HepG2 (cell line): Measurements from ENCODE around the gene GJD3. TPM values are rescaled to one million over a fixed set of nuclear protein-coding genes. Genes with fewer than 3 reads are reported as not detected.

Experiments used
- ATAC-seq: fragments of 200-7000 bp; cut with Tn5 transposase; 3 replicates; pipeline ENCODE4 v1.9.1; 2020; ENCODE audit warnings: mild to moderate bottlenecking, moderate library complexity
- BruUV-seq: library from RNA; stranded (reverse); fragments of 400-500 nt; replicated peaks from 2 replicates; lab custom pipeline; 2021; lab: Mats Ljungman, UMichigan
- CTCF ChIA-PET: fragments of 300-600 bp; formaldehyde crosslinking; extraction: SDS; loops from one replicate; lab custom pipeline; 2021; ENCODE audit warnings: low total read pairs, inconsistent platforms, low intra/inter-chr PET ratio; lab: Yijun Ruan, JAX
- POLR2A ChIA-PET: fragments of 350-600 bp; sonication (Branson Sonifier 250); formaldehyde crosslinking; loops from one replicate; lab custom pipeline; 2020; ENCODE audit warnings: antibody characterized with exemption, inconsistent platforms; lab: Yijun Ruan, JAX
- DNase-seq: peaks from one replicate; pipeline ENCODE4 v3.0.0-alpha.2; 2015; ENCODE audit warnings: low spot score
- FAIRE-seq: peaks from 3 replicates; lab custom pipeline; 2011; peaks lifted over from hg19 to GRCh38; lab: Jason Lieb, UNC
- H2AFZ ChIP-seq: one replicate; pipeline ENCODE4 v1.6.1; 2011; ENCODE audit warnings: low read length, inconsistent platforms
- H3K27ac ChIP-seq: fragments of 300-600 bp; 3 replicates; pipeline ENCODE4 v1.8.0; 2011; ENCODE audit warnings: mixed run types, mild to moderate bottlenecking, mixed read lengths, low read length, inconsistent platforms; ENCODE audit not compliant: insufficient read depth; ENCODE audit errors: extremely low read length
- H3K27me3 ChIP-seq, 2 experiments: fragments of 200-600 bp in 1 of 2; 2 replicates in 1 of 2; 3 replicates in 1 of 2; pipeline versions ENCODE4 v1.6.0 to v1.8.0; 2011; ENCODE audit warnings: low read length in 2 of 2, mild to moderate bottlenecking in 2 of 2, moderate library complexity in 2 of 2, inconsistent platforms in 1 of 2; ENCODE audit not compliant: insufficient read depth in 2 of 2, control insufficient read depth in 1 of 2
- H3K36me3 ChIP-seq, 2 experiments: fragments of 200-600 bp in 1 of 2; replicated peaks in 1 of 2; 2 replicates in 1 of 2; 3 replicates in 1 of 2; pipeline versions ENCODE4 v1.5.1 to v1.8.0; 2011; ENCODE audit warnings: low read length in 2 of 2, inconsistent platforms in 1 of 2; ENCODE audit not compliant: insufficient read depth in 2 of 2, control insufficient read depth in 1 of 2
- H3K4me1 ChIP-seq: 2 replicates; pipeline ENCODE4 v1.5.1; 2012; ENCODE audit warnings: low read length, inconsistent platforms; ENCODE audit not compliant: insufficient read depth
- H3K4me2 ChIP-seq: 2 replicates; pipeline ENCODE4 v1.6.0; 2011; ENCODE audit warnings: low read depth, low read length, inconsistent platforms
- H3K4me3 ChIP-seq, 3 experiments: fragments of 200-600 bp in 1 of 3; sonication (generic), shearing (Covaris generic) in 1 of 3; replicated peaks in 1 of 3; 2 replicates each; pipeline ENCODE4 v1.5.1; 2011 to 2016; ENCODE audit warnings: low read length in 3 of 3, inconsistent platforms in 2 of 3, low read depth in 2 of 3, mild to moderate bottlenecking in 2 of 3, control low read depth in 1 of 3, mixed read lengths in 1 of 3; ENCODE audit not compliant: insufficient read depth in 1 of 3
- H3K79me2 ChIP-seq: one replicate; pipeline ENCODE4 v1.6.1; 2011; ENCODE audit warnings: low read length, inconsistent platforms; ENCODE audit not compliant: insufficient read depth
- H3K9ac ChIP-seq: 2 replicates; pipeline ENCODE4 v1.6.0; 2011; ENCODE audit warnings: mild to moderate bottlenecking, low read depth, low read length, inconsistent platforms; ENCODE audit not compliant: insufficient read depth
- H3K9me3 ChIP-seq: 2 replicates; pipeline ENCODE4 v1.5.1; 2012; ENCODE audit warnings: mild to moderate bottlenecking, low read length
- H4K20me1 ChIP-seq: 2 replicates; pipeline ENCODE4 v1.6.0; 2011; ENCODE audit warnings: inconsistent platforms, mild to moderate bottlenecking, low read length, moderate library complexity; ENCODE audit not compliant: insufficient read depth
- ARHGAP35 ChIP-seq: sonication (generic); formaldehyde crosslinking; IDR thresholded peaks from 2 replicates; pipeline ENCODE4 v1.9.0; 2022; ENCODE audit warnings: mild to moderate bottlenecking, inconsistent platforms, moderate library complexity, missing genetic modification reagents, borderline replicate concordance
- GABPA ChIP-seq, 2 experiments: IDR thresholded peaks; 2 replicates each; pipeline ENCODE4 v1.6.1; 2011 to 2016; ENCODE audit warnings: low read depth in 2 of 2, low read length in 1 of 2, missing biosample characterization in 1 of 2, missing genetic modification characterization in 1 of 2
- RARA ChIP-seq: IDR thresholded peaks from 2 replicates; pipeline ENCODE4 v1.6.1; 2016; ENCODE audit warnings: missing genetic modification reagents, missing compliant biosample characterization
- ZNF101 ChIP-seq: sonication (generic); formaldehyde crosslinking; IDR thresholded peaks from 2 replicates; pipeline ENCODE4 v1.4.0; 2020; ENCODE audit warnings: mild to moderate bottlenecking, low read depth, missing genetic modification reagents, borderline replicate concordance
- ZNF317 ChIP-seq: sonication (generic); formaldehyde crosslinking; IDR thresholded peaks from 2 replicates; pipeline ENCODE4 v1.5.0; 2020; ENCODE audit warnings: mild to moderate bottlenecking, missing genetic modification reagents
- ZNF451 ChIP-seq: sonication (generic); formaldehyde crosslinking; IDR thresholded peaks from 2 replicates; pipeline ENCODE4 v1.5.0; 2020; ENCODE audit warnings: mild to moderate bottlenecking, missing genetic modification reagents
- ZNF891 ChIP-seq: sonication (generic); formaldehyde crosslinking; IDR thresholded peaks from 2 replicates; pipeline ENCODE4 v1.5.0; 2020; ENCODE audit warnings: mild to moderate bottlenecking, missing genetic modification reagents
- WGBS: methylation state at CpG from one replicate; pipeline ENCODE4 v1.1.6; 2017; ENCODE audit warnings: low lambda C conversion rate; 5-methylcytosine and 5-hydroxymethylcytosine counted together
- in situ Hi-C: cut with HindIII; loops from 2 replicates; pipeline ENCODE4 v1.10.0; 2017; ENCODE audit warnings: low pct_unique_long_range_greater_than_20kb; ENCODE audit not compliant: extremely low pct_ligation_motif_present
- intact Hi-C: fragments of 100-400 bp; cut with micrococcal nuclease; formaldehyde crosslinking; loops from one replicate; pipeline ENCODE4 v1.10.0; 2022; ENCODE audit not compliant: unreplicated experiment
- polyA plus RNA-seq, 8 experiments: library from polyadenylated mRNA; depleted of rRNA in 3 of 8; stranded (reverse) in 7 of 8; unstranded in 1 of 8; fragments of >200 nt; fragmentation: Illumina TruSeq in 4 of 8; extraction: Trizol in 4 of 8; gene quantifications; 2 replicates each; pipeline versions ENCODE4 v1.2.1 to v1.2.3, GENCODE V29; 2011 to 2016; ENCODE audit warnings: low read depth in 4 of 8, missing spikeins in 1 of 8, mixed read lengths in 1 of 8; ENCODE audit not compliant: insufficient read depth in 1 of 8
- total RNA-seq, 5 experiments: library from RNA; depleted of rRNA; stranded (reverse); fragments of >200 nt; fragmentation: Illumina TruSeq; extraction: Trizol; gene quantifications; 2 replicates each; pipeline ENCODE4 v1.2.3, GENCODE V29; 2016; ENCODE audit warnings: low read depth in 1 of 5
- TF ChIP-seq, protein P1 (sequence below): sonication (generic); formaldehyde crosslinking; IDR thresholded peaks from 2 replicates; pipeline ENCODE4 v1.4.0; 2020; ENCODE audit warnings: missing genetic modification reagents
- TF ChIP-seq, protein P2 (sequence below): sonication (generic); formaldehyde crosslinking; IDR thresholded peaks from 2 replicates; pipeline ENCODE4 v1.4.0; 2020; ENCODE audit warnings: missing genetic modification reagents
- TF ChIP-seq, protein P3 (sequence below), 2 experiments: sonication (generic) in 1 of 2; formaldehyde crosslinking in 1 of 2; IDR thresholded peaks; 2 replicates each; pipeline versions ENCODE4 v1.4.0 to v1.6.1; 2016 to 2020; ENCODE audit warnings: borderline replicate concordance in 1 of 2, low read depth in 1 of 2, mild to moderate bottlenecking in 1 of 2, missing genetic modification reagents in 1 of 2

Gene GJD3
- total and polyA plus RNA-seq, 2 of the 13 experiments (the other 11 are each of a cell fraction or from before 2014, with no cell fraction given): not detected

- TF ChIP-seq, protein P1, sequence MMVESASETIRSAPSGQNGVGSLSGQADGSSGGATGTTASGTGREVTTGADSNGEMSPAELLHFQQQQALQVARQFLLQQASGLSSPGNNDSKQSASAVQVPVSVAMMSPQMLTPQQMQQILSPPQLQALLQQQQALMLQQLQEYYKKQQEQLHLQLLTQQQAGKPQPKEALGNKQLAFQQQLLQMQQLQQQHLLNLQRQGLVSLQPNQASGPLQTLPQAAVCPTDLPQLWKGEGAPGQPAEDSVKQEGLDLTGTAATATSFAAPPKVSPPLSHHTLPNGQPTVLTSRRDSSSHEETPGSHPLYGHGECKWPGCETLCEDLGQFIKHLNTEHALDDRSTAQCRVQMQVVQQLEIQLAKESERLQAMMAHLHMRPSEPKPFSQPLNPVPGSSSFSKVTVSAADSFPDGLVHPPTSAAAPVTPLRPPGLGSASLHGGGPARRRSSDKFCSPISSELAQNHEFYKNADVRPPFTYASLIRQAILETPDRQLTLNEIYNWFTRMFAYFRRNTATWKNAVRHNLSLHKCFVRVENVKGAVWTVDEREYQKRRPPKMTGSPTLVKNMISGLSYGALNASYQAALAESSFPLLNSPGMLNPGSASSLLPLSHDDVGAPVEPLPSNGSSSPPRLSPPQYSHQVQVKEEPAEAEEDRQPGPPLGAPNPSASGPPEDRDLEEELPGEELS: peak; percentile 1; the same call in 1 of the 2 replicates
- TF ChIP-seq ZNF451 (CRISPR knock-in tag) (no peak), ARHGAP35 (no peak)
- TF ChIP-seq, all 625 proteins: peak for 28
These were observed 18.4 kb downstream of the GJD3 start (continued) for GRCh38 chr17:40345994-40346764.

- intact Hi-C loops: loop anchor here (2.0 kb wide), 1 partner anchor 29 kb away; no protein-coding TSS in a partner anchor
- peak; percentile 99 for FAIRE-seq
- TF ChIP-seq RARA: peak; percentile 65
- TF ChIP-seq ZNF891 (CRISPR knock-in tag): peak; percentile 82
- TF ChIP-seq, protein P2, sequence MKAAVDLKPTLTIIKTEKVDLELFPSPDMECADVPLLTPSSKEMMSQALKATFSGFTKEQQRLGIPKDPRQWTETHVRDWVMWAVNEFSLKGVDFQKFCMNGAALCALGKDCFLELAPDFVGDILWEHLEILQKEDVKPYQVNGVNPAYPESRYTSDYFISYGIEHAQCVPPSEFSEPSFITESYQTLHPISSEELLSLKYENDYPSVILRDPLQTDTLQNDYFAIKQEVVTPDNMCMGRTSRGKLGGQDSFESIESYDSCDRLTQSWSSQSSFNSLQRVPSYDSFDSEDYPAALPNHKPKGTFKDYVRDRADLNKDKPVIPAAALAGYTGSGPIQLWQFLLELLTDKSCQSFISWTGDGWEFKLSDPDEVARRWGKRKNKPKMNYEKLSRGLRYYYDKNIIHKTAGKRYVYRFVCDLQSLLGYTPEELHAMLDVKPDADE (CRISPR knock-in tag): peak; percentile 46; the same call in 1 of the 2 replicates
- no peak; the same call in 1 of the 2 replicates for TF ChIP-seq ZNF101 (CRISPR knock-in tag)
- no peak; the same call in 1 of the 2 replicates for TF ChIP-seq GABPA (IDR thresholded peaks at IDR 0.05; ENCODE audit: low read depth, low read length)
- TF ChIP-seq GABPA (CRISPR knock-in tag; IDR thresholded peaks at IDR 0.05; ENCODE audit: low read depth): peak; percentile 6
- TF ChIP-seq ZNF317 (CRISPR knock-in tag): 0 out of 2 replicates have a peak, but pooled peaks have one; percentile 33
- TF ChIP-seq, protein P3, sequence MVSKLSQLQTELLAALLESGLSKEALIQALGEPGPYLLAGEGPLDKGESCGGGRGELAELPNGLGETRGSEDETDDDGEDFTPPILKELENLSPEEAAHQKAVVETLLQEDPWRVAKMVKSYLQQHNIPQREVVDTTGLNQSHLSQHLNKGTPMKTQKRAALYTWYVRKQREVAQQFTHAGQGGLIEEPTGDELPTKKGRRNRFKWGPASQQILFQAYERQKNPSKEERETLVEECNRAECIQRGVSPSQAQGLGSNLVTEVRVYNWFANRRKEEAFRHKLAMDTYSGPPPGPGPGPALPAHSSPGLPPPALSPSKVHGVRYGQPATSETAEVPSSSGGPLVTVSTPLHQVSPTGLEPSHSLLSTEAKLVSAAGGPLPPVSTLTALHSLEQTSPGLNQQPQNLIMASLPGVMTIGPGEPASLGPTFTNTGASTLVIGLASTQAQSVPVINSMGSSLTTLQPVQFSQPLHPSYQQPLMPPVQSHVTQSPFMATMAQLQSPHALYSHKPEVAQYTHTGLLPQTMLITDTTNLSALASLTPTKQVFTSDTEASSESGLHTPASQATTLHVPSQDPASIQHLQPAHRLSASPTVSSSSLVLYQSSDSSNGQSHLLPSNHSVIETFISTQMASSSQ (IDR thresholded peaks at IDR 0.05; ENCODE audit: low read depth): no peak
- TF ChIP-seq, protein P3 (CRISPR knock-in tag; IDR thresholded peaks at IDR 0.05; ENCODE audit: borderline replicate concordance): 0 out of 2 replicates have a peak, but pooled peaks have one; percentile 49
These were observed 19.2 kb downstream of the GJD3 start for GRCh38 chr17:40345161-40345993.

More at GRCh38 chr17:40345161-40345993, 19.2 kb downstream of the GJD3 start:
- Histone ChIP-seq H3K4me1 (peaks cover 69% of the 10 kb centered on the region), H3K79me2 (peaks cover 35% of the 10 kb centered on the region), H3K4me3 (peak overlapping the region; percentile 79 to 88 (median 84)), H3K4me2 (peak overlapping the region; percentile 94), H4K20me1 (peaks cover 15% of the 10 kb centered on the region), H3K9ac (peak overlapping the region; percentile 76), H2AFZ (no peak overlapping the region), H3K27me3 (no peaks in the 10 kb centered on the region), H3K36me3 (peaks cover 16 to 25% of the 10 kb centered on the region in 2 experiments), H3K27ac (peak overlapping the region; percentile 81), H3K9me3 (no peaks in the 10 kb centered on the region)
- ATAC-seq (peak; percentile 77), DNase-seq (peak; percentile 84)
- ChIA-PET POLR2A (interaction anchor here (0.6 to 6.6 kb wide), 24 partner anchors 8 to 1343 kb away, joined by 3 to 48 read pairs (median 4); partner anchors contain the start of genes CASC3, EIF1, RARA and TOP2A), CTCF (interaction anchor here (1.9 kb wide), 1 partner anchor 42 kb away, joined by 5 read pairs; no protein-coding TSS in a partner anchor)
- WGBS: under 1% methylated on average over 20 of the region's 45 CpGs
- no TSS peak for BruUV-seq
- in situ Hi-C loops: no loop called here
